ENCODE data around the gene HDGFL3. TPM values are rescaled to one million over a fixed set of nuclear protein-coding genes. Genes with fewer than 3 reads are reported as not detected.
"Not testable (repeated sequence)": the region's sequence is repeated elsewhere in the genome, so short reads cannot be mapped to it uniquely, and the experiment has no call there.

The HDGFL3 gene
- total RNA-seq, 1 experiment from 2014 or later = 75.2 TPM

DNA sequence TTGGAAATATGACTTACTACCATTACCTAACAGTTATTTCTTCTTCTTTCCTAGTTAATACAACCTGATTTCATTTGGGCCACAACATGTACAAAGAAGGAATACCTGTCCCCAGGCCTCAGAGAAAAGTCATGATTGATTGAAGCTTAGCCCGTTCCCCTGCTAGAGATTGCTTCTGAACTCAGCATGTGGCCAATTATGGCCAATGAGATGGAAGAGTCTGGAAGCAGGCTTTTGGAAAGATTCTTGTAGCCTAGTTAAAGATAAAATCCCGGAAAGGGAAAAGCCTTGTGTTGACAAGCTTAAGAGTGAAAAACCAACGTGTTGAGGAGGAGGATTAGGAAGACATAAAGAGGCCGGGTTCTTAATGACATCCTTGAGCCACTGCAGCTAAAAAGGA lies 117.2 kb downstream of the HDGFL3 start:
- peaks cover 7% of the 10 kb centered on the region; the same call in 1 of the 2 replicates for H3K27me3 ChIP-seq
- H3K4me3 ChIP-seq = no peak overlapping the region
- H3K9me3 ChIP-seq (replicated peaks) = no peaks in the 10 kb centered on the region
- no peak overlapping the region for H3K27ac ChIP-seq
- H3K36me3 ChIP-seq = no peaks in the 10 kb centered on the region
- DNase-seq = no peak
- no peaks in the 10 kb centered on the region for H3K4me1 ChIP-seq

DNA sequence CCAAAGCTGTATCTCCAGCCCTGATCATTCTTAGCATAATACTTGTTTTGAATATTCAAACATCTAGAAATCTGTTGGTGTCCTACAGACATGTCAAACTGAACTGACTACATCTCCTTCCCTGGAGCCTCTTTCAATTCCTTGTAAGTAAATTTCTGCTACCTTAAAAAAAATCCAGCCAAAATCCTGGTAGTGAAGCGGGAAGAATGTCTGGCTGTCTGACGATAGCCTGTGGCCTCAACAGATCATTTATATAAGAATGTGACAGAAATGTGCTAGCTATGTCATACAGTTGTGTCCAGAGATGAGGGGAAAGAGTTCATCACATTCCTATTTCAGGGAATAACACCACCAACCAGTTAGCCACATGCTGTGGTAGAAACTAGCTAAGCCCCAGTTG lies 118.7 kb downstream of the HDGFL3 start:
- H3K9me3 ChIP-seq (replicated peaks) = no peaks in the 10 kb centered on the region
- H3K36me3 ChIP-seq = no peaks in the 10 kb centered on the region
- H3K27ac ChIP-seq = no peak overlapping the region
- no peak overlapping the region for H3K4me3 ChIP-seq
- no peaks in the 10 kb centered on the region for H3K4me1 ChIP-seq
- peaks cover 7% of the 10 kb centered on the region; the same call in 1 of the 2 replicates for H3K27me3 ChIP-seq
- no peak for DNase-seq

DNA sequence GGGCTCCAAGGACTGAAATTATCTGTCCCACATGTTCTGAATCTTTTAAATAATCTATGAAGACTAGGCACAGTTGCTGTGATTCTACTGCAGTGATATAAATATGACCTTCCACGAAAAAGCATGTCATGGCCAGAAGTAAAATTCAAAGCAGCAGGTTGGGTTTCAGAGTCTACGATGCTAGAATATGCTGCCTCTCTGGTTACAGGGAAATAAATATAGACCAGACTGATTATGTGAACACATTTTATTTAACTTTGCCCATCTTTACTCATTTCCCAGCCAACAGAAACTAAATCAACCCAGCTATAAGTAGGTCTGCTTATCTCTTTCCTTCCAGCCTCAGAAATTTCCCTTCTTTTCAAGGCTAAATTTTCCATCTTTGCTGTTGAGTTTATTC lies 120.0 kb downstream of the HDGFL3 start:
- Histone ChIP-seq H3K4me1 (no peaks in the 10 kb centered on the region), H3K4me3 (no peak overlapping the region), H3K27me3 (peaks cover 7% of the 10 kb centered on the region; the same call in 1 of the 2 replicates)

GRCh38 chr15:83085864-83086552 lies 121.6 kb downstream of the HDGFL3 start:
- not testable (repeated sequence) for H3K9me3 ChIP-seq (replicated peaks); H3K4me3 ChIP-seq; H3K36me3 ChIP-seq; H3K4me1 ChIP-seq; H3K27ac ChIP-seq; H3K27me3 ChIP-seq; DNase-seq

More for the DNA sequence above, 120.0 kb downstream of the HDGFL3 start:
- DNase-seq = no peak
- Histone ChIP-seq H3K27ac (no peak overlapping the region), H3K36me3 (no peaks in the 10 kb centered on the region), H3K9me3 (replicated peaks) (no peaks in the 10 kb centered on the region)

- H3K4me3 ChIP-seq; H3K27ac ChIP-seq; DNase-seq; H3K27me3 ChIP-seq; H3K36me3 ChIP-seq; H3K4me1 ChIP-seq; H3K9me3 ChIP-seq (replicated peaks): not testable (repeated sequence)
Observed at GRCh38 chr15:83085461-83085860, 122.2 kb downstream of the HDGFL3 start.

- Histone ChIP-seq H3K4me3 (no peak overlapping the region), H3K36me3 (no peaks in the 10 kb centered on the region), H3K9me3 (replicated peaks) (no peaks in the 10 kb centered on the region), H3K27ac (no peak overlapping the region), H3K4me1 (no peaks in the 10 kb centered on the region), H3K27me3 (no peaks in the 10 kb centered on the region; the same call in 1 of the 2 replicates)
- DNase-seq = no peak
Observed at GRCh38 chr15:83082730-83083386, 124.8 kb downstream of the HDGFL3 start.

GRCh38 chr15:83081256-83082014 lies 126.2 kb downstream of the HDGFL3 start:
- no peak for DNase-seq
- no peaks in the 10 kb centered on the region for H3K9me3 ChIP-seq (replicated peaks)
- no peak overlapping the region for H3K27ac ChIP-seq
- H3K36me3 ChIP-seq = no peaks in the 10 kb centered on the region
- H3K4me1 ChIP-seq = no peaks in the 10 kb centered on the region
- H3K4me3 ChIP-seq = no peak overlapping the region
- no peaks in the 10 kb centered on the region; the same call in 1 of the 2 replicates for H3K27me3 ChIP-seq

DNA sequence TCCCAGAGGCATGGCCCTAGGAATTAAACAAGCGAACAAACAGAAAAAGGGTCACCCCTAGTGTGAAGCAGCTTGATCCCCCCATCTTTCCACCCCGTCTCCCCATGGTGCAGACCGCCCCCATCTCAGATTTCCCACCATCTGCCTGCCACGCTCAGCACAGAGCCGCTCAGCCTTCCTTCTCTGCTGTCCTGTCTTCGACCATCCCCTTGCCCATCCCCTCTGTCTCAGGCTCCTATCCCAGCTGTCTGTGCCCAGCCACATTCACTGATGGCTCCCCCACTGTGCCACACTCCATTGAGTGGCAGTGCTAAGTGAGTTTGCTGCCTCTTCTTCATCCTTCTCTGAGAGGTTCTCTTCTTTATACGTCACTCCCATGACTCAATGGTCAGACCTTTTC lies 128.9 kb downstream of the HDGFL3 start:
- Histone ChIP-seq H3K4me1 (no peaks in the 10 kb centered on the region), H3K27ac (no peak overlapping the region), H3K36me3 (no peaks in the 10 kb centered on the region), H3K27me3 (no peaks in the 10 kb centered on the region; the same call in 1 of the 2 replicates), H3K4me3 (no peak overlapping the region), H3K9me3 (replicated peaks) (no peaks in the 10 kb centered on the region)
- DNase-seq = no peak

Other genes with a start within 250 kb of the HDGFL3 start
- gene RAMAC, start 221.6 kb downstream of the HDGFL3 start, total RNA-seq (2014; rRNA removed; shearing (Covaris generic)) = 44.0 and 48.4 TPM in 2 replicates
- 11.2 and 12.3 TPM in 2 replicates for gene C15orf40, start 196.2 kb downstream of the HDGFL3 start, total RNA-seq (2014; rRNA removed; shearing (Covaris generic))
- gene BTBD1, start 140.6 kb downstream of the HDGFL3 start, total RNA-seq (2014; rRNA removed; shearing (Covaris generic)) = 76.5 and 83.7 TPM in 2 replicates
- gene TM6SF1, start 100.2 kb downstream of the HDGFL3 start, total RNA-seq (2014; rRNA removed; shearing (Covaris generic)) = 4.1 and 5.4 TPM in 2 replicates
- not detected in 2 replicates for gene BNC1, start 76.8 kb upstream of the HDGFL3 start, total RNA-seq (2014; rRNA removed; shearing (Covaris generic))
- gene SH3GL3, start 239.5 kb upstream of the HDGFL3 start, total RNA-seq (2014; rRNA removed; shearing (Covaris generic)) = not detected in 2 replicates

All from SJCRH30 (cell line).